Eye (tissue), 1 donor: ENCODE measurements around the gene ARID1B.

Source experiments
- DNase-seq: peaks from one replicate; pipeline ENCODE4 v3.0.0-alpha.2; 2015

ARID1B gene

GRCh38 chr6:156774863-156775405, 2.2 kb upstream of the ARID1B start:
- DNase-seq, result peak; percentile 38

- peak; percentile 29 for DNase-seq
Measured at GRCh38 chr6:156775717-156776116, 1.5 kb upstream of the ARID1B start.

GRCh38 chr6:156776470-156776839, 723 bp upstream of the ARID1B start:
- peak; percentile 83 for DNase-seq

GRCh38 chr6:156777577-156778453, 637 bp downstream of the ARID1B start:
- peak; percentile 82 for DNase-seq

GRCh38 chr6:156778454-156779205, 1.5 kb downstream of the ARID1B start:
- DNase-seq, result peak; percentile 82

- peak; percentile 76 for DNase-seq
Measured at GRCh38 chr6:156779206-156780094, 2.3 kb downstream of the ARID1B start.

- peak; percentile 90 for DNase-seq
Measured at GRCh38 chr6:156780102-156780641, 3.0 kb downstream of the ARID1B start.

- peak; percentile 30 for DNase-seq
Measured at GRCh38 chr6:156780962-156781853, 4.0 kb downstream of the ARID1B start.

- peak; percentile 71 for DNase-seq
Measured at GRCh38 chr6:156781861-156782631, 4.9 kb downstream of the ARID1B start.

- no peak for DNase-seq
Measured at GRCh38 chr6:156782691-156783320, 5.6 kb downstream of the ARID1B start.

GRCh38 chr6:156783958-156784357, 6.8 kb downstream of the ARID1B start:
- DNase-seq, result no peak

- no peak for DNase-seq
Measured at GRCh38 chr6:156786652-156787051, 9.5 kb downstream of the ARID1B start.

GRCh38 chr6:156787569-156788492, 10.7 kb downstream of the ARID1B start:
- no peak for DNase-seq

GRCh38 chr6:156789081-156789943, 12.1 kb downstream of the ARID1B start:
- DNase-seq, result no peak

GRCh38 chr6:156790711-156791319, 13.6 kb downstream of the ARID1B start:
- no peak for DNase-seq

- DNase-seq, result peak; percentile 74
Measured at GRCh38 chr6:156791320-156791850, 14.2 kb downstream of the ARID1B start.

- DNase-seq, result no peak
Measured at GRCh38 chr6:156793200-156793599, 16.0 kb downstream of the ARID1B start.
